HG02623 (cell line): Measurements from ENCODE around the gene SLIT2.

Experiments used
- ATAC-seq: cut with Tn5 transposase; IDR thresholded peaks from one replicate; pipeline ENCODE4 v1.9.1; 2021; ENCODE audit warnings: moderate library complexity; ENCODE audit not compliant: unreplicated experiment

Gene SLIT2

DNA sequence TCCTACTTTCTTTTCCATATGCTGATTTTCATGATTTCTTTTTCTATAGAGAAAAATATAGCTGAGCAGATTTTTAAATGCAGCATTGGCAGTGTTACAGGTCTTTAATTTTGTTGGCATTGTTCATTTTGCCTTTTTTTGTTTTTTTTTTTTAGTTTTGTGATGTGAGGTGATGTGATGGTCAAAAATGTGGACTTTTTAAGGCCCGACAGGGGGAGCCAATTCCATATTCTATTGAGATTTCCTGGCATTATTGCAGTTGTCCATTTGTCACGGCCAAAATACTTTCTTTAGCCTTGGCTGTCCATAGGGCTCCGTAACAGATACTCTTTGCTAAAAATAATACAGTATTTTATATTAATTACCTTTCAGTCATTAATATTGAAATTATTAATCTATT is 47.8 kb downstream of the SLIT2 start:
- ATAC-seq: no peak

DNA sequence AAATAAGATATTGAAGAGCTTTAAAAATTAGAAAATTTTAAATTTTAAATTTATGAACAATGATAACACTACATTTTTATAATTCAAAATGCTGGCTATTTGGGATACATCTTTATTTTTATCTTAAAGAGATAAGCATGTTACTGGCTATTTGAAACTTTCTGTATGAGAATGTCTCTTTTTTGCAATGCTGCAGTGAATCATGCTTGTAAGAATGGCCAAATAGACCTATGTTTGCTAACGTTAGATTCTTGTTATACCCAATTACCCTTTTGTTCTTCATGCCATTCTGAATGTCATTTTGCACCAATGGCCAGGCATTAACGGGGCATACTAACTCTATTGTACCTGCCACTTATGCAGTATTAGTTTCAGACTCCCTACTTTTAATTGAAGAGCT is 49.5 kb downstream of the SLIT2 start:
- no peak for ATAC-seq
